ENCODE measurements around the gene PPT2. TPM values are rescaled to one million over a fixed set of nuclear protein-coding genes. Genes with fewer than 3 reads are reported as not detected.

Gene PPT2
- total RNA-seq, 4 donors from 2014 or later: 13.0 to 26.1 (median 24.1) TPM

- DNase-seq: no peak
- H3K36me3 ChIP-seq: peaks cover 5 to 24% of the 10 kb centered on the region in 2 donors
- TF ChIP-seq CTCF (IDR thresholded peaks at IDR 0.05): no peak
- TF ChIP-seq POLR2A (IDR thresholded peaks at IDR 0.05): no peak
- 73 to 76% methylated on average over 5 to 6 of the region's 13 CpGs for WGBS, 2 donors
- intact Hi-C loops (cut with DNase I): no loop called here
- peak overlapping the region; percentile 20 to 62 (median 52) for H3K4me3 ChIP-seq (replicated peaks in 1 of 3)
- H3K9me3 ChIP-seq: no peaks in the 10 kb centered on the region
- H3K27ac ChIP-seq: peak overlapping the region; percentile 87 to 93 (median 89)
- peaks cover 26% of the 10 kb centered on the region in 2 donors for H3K4me1 ChIP-seq
- H3K27me3 ChIP-seq: no peaks in the 10 kb centered on the region
Observed at GRCh38 chr6:32128751-32129296, 25.1 kb upstream of the PPT2 start.

GRCh38 chr6:32129297-32130088 lies 24.4 kb upstream of the PPT2 start:
- TF ChIP-seq CTCF (IDR thresholded peaks at IDR 0.05): no peak
- no peak for TF ChIP-seq POLR2A (IDR thresholded peaks at IDR 0.05)
- peak; percentile 71 to 80 for DNase-seq
- peaks cover 26% of the 10 kb centered on the region in 2 donors for H3K4me1 ChIP-seq
- peak overlapping the region; percentile 87 to 93 (median 89) for H3K27ac ChIP-seq
- WGBS, 2 donors: 18 to 19% methylated on average over 20 to 22 of the region's 22 CpGs
- no peaks in the 10 kb centered on the region for H3K9me3 ChIP-seq
- no peaks in the 10 kb centered on the region for H3K27me3 ChIP-seq
- peak overlapping the region; percentile 20 to 62 (median 52) for H3K4me3 ChIP-seq (replicated peaks in 1 of 3)
- H3K36me3 ChIP-seq: peaks cover 5 to 18% of the 10 kb centered on the region in 2 donors
- intact Hi-C loops (cut with DNase I): no loop called here

GRCh38 chr6:32131439-32131948 lies 22.4 kb upstream of the PPT2 start:
- 89 to 93% methylated on average over 14 of the region's 14 CpGs for WGBS, 2 donors
- intact Hi-C loops (cut with DNase I): no loop called here
- no peaks in the 10 kb centered on the region for H3K9me3 ChIP-seq
- peaks cover 27 to 33% of the 10 kb centered on the region in 2 donors for H3K4me1 ChIP-seq
- no peak for TF ChIP-seq POLR2A (IDR thresholded peaks at IDR 0.05)
- no peak for TF ChIP-seq CTCF (IDR thresholded peaks at IDR 0.05)
- no peaks in the 10 kb centered on the region for H3K27me3 ChIP-seq
- DNase-seq: no peak
- no peak overlapping the region for H3K4me3 ChIP-seq (replicated peaks in 1 of 3)
- H3K36me3 ChIP-seq: no peaks in the 10 kb centered on the region
- H3K27ac ChIP-seq: no peak overlapping the region

GRCh38 chr6:32132110-32132509 lies 21.8 kb upstream of the PPT2 start:
- Histone ChIP-seq H3K4me1 (peaks cover 24 to 33% of the 10 kb centered on the region in 2 donors), H3K9me3 (no peaks in the 10 kb centered on the region), H3K27ac (no peak overlapping the region), H3K4me3 (replicated peaks in 1 of 3) (no peak overlapping the region), H3K36me3 (no peaks in the 10 kb centered on the region), H3K27me3 (no peaks in the 10 kb centered on the region)
- intact Hi-C loops (cut with DNase I): no loop called here
- DNase-seq: no peak
- no peak for TF ChIP-seq CTCF (IDR thresholded peaks at IDR 0.05)
- no peak for TF ChIP-seq POLR2A (IDR thresholded peaks at IDR 0.05)

- no peaks in the 10 kb centered on the region for H3K36me3 ChIP-seq
- TF ChIP-seq CTCF (IDR thresholded peaks at IDR 0.05) (no peak), POLR2A (IDR thresholded peaks at IDR 0.05) (no peak)
- H3K27me3 ChIP-seq: no peaks in the 10 kb centered on the region
- no peak overlapping the region for H3K4me3 ChIP-seq (replicated peaks in 1 of 3)
- no peak for DNase-seq
- peaks cover 13 to 26% of the 10 kb centered on the region in 2 donors for H3K4me1 ChIP-seq
- no peaks in the 10 kb centered on the region for H3K9me3 ChIP-seq
- WGBS, 2 donors: 86 to 89% methylated on average over 4 of the region's 4 CpGs
- intact Hi-C loops (cut with DNase I): no loop called here
- H3K27ac ChIP-seq: no peak overlapping the region
Observed at GRCh38 chr6:32133786-32134185, 20.2 kb upstream of the PPT2 start.

Data from thyroid gland (tissue), 4 donors.